ENCODE data around the gene PSG2.

DNA sequence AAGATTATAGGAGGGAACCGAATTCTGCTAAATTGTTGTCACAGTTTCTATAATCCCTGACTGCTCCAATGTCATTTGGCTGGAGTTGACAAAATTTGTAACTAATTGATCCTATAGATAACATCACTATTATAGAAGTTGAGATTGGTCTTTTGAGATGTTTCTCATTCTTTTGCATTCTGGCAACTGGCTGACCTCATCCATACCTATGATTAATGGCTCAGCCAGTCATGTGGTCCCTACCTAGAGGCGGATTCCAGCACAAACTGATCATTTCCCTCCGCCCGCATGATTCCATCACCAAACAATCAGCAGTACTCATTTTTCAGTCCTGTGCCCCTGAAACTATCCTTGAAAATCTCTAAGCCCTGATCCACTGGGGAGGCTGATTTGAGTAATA is 4.2 kb downstream of the PSG2 start:
- TF ChIP-seq, protein P1, sequence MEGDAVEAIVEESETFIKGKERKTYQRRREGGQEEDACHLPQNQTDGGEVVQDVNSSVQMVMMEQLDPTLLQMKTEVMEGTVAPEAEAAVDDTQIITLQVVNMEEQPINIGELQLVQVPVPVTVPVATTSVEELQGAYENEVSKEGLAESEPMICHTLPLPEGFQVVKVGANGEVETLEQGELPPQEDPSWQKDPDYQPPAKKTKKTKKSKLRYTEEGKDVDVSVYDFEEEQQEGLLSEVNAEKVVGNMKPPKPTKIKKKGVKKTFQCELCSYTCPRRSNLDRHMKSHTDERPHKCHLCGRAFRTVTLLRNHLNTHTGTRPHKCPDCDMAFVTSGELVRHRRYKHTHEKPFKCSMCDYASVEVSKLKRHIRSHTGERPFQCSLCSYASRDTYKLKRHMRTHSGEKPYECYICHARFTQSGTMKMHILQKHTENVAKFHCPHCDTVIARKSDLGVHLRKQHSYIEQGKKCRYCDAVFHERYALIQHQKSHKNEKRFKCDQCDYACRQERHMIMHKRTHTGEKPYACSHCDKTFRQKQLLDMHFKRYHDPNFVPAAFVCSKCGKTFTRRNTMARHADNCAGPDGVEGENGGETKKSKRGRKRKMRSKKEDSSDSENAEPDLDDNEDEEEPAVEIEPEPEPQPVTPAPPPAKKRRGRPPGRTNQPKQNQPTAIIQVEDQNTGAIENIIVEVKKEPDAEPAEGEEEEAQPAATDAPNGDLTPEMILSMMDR (IDR thresholded peaks at IDR 0.05): no peak
- no peak for TF ChIP-seq POLR2A (IDR thresholded peaks at IDR 0.05)
